G401 (cell line): ENCODE results near the gene PIP4K2B. TPM values are rescaled to one million over a fixed set of nuclear protein-coding genes. Genes with fewer than 3 reads are reported as not detected.
"Not testable (repeated sequence)": the region's sequence is repeated elsewhere in the genome, so short reads cannot be mapped to it uniquely, and the experiment has no call there.

Source experiments
- DNase-seq: peaks from one replicate; pipeline ENCODE4 v3.0.0-alpha.2; 2015; ENCODE audit warnings: low spot score
- in situ Hi-C: cut with HindIII; loops from 2 replicates; pipeline ENCODE4 v1.10.0; 2016; ENCODE audit warnings: low sequenced_read_pairs, mixed read lengths
- total RNA-seq: library from RNA; depleted of rRNA; stranded (reverse); fragments of >200 nt; shearing (Covaris generic); gene quantifications from 2 replicates; pipeline ENCODE4 v1.2.3, GENCODE V29; 2014

The PIP4K2B gene
- total RNA-seq, 1 experiment from 2014 or later: 46.2 TPM

- in situ Hi-C loops: no loop called here
- DNase-seq: peak; percentile 50
These were observed 65.1 kb downstream of the PIP4K2B start for GRCh38 chr17:38733982-38734973.

- in situ Hi-C loops: no loop called here
- no peak for DNase-seq
These were observed 65.9 kb downstream of the PIP4K2B start for GRCh38 chr17:38733282-38733981.

DNA sequence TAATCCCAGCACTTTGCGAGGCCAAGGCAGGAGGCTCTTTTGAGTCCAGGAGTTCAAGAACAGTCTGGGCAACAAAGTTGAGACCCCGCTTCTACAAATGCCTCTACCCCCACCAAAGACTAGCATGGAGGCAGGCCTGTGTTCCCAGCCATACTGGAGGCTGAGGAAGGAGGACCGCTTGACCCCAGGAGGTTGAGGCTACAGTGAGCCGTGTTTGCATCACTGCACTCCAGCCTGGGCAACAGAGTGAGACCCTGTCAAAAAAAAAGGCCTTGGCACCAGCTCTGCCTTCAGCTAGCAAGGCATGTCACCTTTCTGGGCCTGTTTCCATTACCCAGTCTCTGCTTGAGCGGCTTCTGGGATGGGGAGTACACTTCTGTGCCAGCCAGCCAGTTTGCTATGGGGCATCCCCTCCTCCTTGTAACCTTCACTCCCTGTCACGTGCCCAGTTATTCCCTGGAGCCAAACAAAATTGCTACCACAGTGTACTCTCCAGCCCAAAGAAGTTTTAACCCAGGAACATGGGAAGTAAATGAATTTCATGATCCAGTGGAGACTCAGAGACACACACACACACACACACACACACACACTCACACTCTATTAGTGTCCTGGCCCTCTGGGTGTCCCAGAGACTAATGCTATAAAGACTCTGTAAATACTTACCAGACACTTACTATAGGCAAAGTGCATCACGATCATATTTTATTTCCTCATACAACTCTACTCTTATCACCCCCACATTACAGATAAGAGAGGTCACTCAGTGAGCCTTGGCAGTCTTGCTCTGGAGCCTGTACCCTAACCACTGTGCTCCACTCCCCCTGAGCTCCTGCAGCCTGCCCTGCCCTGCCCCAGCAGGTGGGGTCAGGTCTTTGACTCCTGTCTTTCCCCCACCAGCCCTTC, 66.7 kb downstream of the PIP4K2B start:
- in situ Hi-C loops: no loop called here

DNA sequence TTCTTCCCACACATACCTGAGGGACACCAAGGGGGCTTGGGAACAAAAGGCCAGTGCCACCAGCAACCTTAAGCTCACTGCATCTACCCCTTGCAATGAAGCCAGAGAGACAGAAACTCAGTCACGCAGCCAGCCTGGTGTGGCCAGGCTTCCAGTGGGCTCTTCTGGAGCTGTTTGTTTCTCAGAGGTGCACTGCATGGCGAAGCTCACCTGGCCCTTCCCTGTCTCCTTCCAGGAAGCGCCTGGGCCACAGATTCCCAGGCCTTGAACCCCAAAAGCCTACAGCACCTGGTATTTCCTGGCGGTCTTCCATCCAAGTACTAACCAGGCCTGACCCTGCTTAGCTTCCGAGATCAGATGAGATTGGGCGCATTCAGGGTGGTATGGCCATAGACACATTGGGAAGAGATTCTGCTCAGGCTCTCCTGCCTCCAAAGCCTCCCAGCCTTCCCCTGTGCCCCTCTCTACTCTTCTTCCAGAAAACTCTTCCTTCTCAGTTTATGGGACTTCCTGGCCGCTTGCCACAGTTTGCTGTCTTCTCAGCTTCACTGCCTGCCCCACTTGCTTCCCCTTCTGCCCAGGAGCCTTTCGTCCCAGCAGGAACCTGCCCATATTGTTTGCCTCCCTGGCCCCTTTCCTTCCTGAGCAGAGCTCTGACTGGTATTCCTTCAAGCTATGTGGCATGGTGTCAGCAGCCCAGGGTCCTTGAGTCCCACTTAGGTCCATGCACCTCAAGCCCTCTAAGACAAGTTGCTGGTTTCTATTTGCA, 67.6 kb downstream of the PIP4K2B start:
- peak; percentile 22 for DNase-seq
- in situ Hi-C loops: no loop called here

More for the DNA sequence above, 66.7 kb downstream of the PIP4K2B start:
- DNase-seq: no peak

GRCh38 chr17:38730526-38731379, 68.6 kb downstream of the PIP4K2B start:
- in situ Hi-C loops: no loop called here
- DNase-seq: peak; percentile 61

DNA sequence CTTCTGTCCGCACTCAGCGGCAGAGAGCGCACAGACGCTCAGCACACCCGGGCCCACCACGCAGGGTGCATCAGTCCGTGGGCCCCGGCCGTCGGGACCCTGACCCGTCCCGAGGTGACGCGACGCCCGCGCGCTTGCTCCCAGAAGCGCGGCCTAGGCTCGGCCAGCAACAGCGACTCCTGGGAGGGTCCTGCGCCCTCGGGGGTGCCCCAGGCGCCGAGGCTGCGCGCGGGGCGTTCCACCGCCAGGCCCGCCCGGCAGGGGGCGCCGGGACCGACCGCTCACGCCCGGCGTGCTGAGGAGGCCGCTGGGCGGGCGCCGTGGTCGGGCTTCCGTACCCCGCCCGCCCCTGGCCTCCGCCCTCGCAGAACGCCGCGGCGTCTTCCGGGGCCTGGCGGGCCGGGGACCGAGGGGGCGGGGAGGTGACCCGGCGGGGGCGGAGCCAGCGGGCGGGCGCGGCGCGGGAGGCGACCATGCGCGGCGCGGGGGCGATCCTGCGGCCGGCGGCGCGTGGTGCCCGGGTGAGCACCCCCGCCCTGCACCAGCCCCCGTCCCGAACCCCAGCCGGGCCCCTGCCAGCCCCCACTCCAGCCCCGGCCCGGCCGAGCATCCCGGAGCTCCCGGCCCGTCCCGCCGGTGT, 69.3 kb downstream of the PIP4K2B start, which contains the start of gene CISD3:
Gene CISD3, plus strand, starts transcription at position 456 of the 640 bp plus-strand sequence. Its CDS starts 18 bp downstream, at position 474.
- peak; percentile 69 for DNase-seq
- in situ Hi-C loops: no loop called here

- DNase-seq: peak; percentile 25
These were observed 69.9 kb downstream of the PIP4K2B start for GRCh38 chr17:38729368-38729885.

GRCh38 chr17:38728290-38728831, 71.0 kb downstream of the PIP4K2B start:
- peak; percentile 9 for DNase-seq
- in situ Hi-C loops: no loop called here

More at GRCh38 chr17:38729368-38729885, 69.9 kb downstream of the PIP4K2B start:
- in situ Hi-C loops: no loop called here

DNA sequence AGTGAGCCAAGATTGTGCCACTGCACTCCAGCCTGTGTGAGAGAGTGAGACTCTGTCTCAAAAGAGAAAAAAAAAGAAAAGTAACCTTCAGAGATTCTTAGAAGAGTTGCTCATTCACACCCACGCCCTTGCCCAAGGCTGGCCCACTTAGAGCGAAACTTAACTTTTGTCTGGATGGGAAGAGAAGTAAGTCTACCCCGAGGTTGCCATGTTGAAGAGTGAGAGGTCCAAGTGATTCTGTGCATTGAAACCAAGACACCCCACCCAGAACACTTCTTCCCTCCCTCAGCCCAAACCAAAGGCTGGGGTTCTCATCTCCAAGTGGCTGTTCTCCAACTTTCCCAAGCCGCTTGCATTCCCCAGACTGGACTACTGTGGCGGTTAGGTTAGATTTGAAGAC, 71.6 kb downstream of the PIP4K2B start:
- in situ Hi-C loops: no loop called here
- no peak for DNase-seq

DNA sequence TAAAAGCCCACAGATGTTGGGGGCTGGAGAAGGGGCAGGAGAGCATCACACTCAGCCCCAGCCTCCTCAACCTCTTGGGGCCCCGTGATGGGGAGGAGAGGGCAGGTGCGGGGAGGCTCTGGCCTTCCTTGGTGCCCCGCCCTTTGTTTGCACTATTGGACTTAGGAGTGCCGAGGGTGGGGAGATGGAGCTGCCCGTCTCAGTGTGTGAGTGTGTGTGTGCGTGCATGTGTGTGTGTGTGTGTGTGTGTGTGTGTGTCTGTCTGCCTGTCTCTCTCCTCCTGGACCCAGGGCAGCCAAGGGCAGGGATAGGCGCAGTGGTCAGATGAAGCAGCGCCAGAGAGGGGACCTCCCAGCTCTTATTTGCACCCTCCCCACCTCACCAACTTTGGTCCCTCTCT, 73.2 kb downstream of the PIP4K2B start:
- DNase-seq, in situ Hi-C loops: not testable (repeated sequence)

DNA sequence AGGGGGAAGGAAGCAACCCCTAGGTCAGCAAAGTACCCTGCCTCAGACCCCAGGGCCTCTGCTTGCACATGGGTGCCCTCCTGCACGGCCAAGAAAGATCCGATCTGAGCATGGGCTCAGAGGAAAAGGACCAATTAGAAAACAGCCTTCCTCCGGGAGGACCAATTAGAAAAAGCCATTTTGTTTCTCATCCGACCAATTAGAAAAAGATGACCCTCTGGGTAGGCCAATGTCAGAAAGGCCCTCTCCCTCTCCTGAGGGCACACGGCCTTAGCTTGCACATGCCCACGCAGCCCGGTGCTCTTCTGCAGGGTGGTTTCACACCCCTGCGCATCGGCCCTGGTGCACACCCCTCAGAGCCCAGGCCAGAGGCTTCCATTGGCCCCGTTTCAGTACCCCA, 74.3 kb downstream of the PIP4K2B start:
- in situ Hi-C loops: no loop called here
- peak; percentile 67 for DNase-seq

GRCh38 chr17:38724337-38724988, 74.9 kb downstream of the PIP4K2B start:
- peak; percentile 15 for DNase-seq
- in situ Hi-C loops: no loop called here

DNA sequence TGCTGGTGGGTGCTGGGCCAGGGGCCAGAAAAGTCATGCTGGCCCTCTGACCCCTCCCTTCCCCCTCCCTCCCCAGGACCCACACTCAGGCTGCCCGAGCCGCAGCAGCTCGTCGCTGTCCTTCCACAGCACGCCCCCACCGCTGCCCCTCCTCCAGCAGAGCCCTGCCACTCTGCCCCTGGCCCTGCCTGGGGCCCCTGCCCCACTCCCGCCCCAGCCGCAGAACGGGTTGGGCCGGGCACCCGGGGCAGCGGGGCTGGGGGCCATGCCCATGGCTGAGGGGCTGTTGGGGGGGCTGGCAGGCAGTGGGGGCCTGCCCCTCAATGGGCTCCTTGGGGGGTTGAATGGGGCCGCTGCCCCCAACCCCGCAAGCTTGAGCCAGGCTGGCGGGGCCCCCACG, 77.6 kb downstream of the PIP4K2B start:
- in situ Hi-C loops: no loop called here
- DNase-seq: no peak

GRCh38 chr17:38720941-38721340, 78.4 kb downstream of the PIP4K2B start:
- no peak for DNase-seq
- in situ Hi-C loops: no loop called here

- DNase-seq: no peak
- in situ Hi-C loops: no loop called here
These were observed 79.3 kb downstream of the PIP4K2B start for GRCh38 chr17:38719943-38720641.
